Stomach (tissue), 9 donors: ENCODE measurements around the gene COG2. TPM values are rescaled to one million over a fixed set of nuclear protein-coding genes. Genes with fewer than 3 reads are reported as not detected.

ENCODE experiments used
- DNase-seq, 2 donors: peaks; one replicate each; pipeline versions ENCODE4 v3.0.0 to v3.0.0-alpha.2; 2013 to 2019
- H3K27ac ChIP-seq, 5 donors: fragments of 200-600 bp in 4 of 5; sonication (generic) in 4 of 5; one replicate each; pipeline ENCODE4 v1.5.1; 2013 to 2019; ENCODE audit warnings: mild to moderate bottlenecking in 1 of 5, moderate library complexity in 1 of 5
- H3K27me3 ChIP-seq, 3 donors: fragments of 200-600 bp; sonication (generic); one replicate each; pipeline ENCODE4 v1.5.1; 2017 to 2019; ENCODE audit warnings: mixed run types in 1 of 3
- H3K36me3 ChIP-seq, 4 donors: fragments of 200-600 bp; sonication (generic); 1 replicate in 3 of 4; 2 replicates in 1 of 4; pipeline ENCODE4 v1.5.1; 2016 to 2019
- H3K4me1 ChIP-seq, 4 donors: fragments of 200-600 bp; sonication (generic); one replicate each; pipeline ENCODE4 v1.5.1; 2016 to 2019
- H3K4me3 ChIP-seq, 4 donors: fragments of 200-600 bp; sonication (generic) in 3 of 4; one replicate each; pipeline ENCODE4 v1.5.1; 2016 to 2019; ENCODE audit warnings: mild to moderate bottlenecking in 1 of 4
- H3K9me3 ChIP-seq, 4 donors: fragments of 200-600 bp; sonication (generic); one replicate each; pipeline ENCODE4 v1.5.1; 2016 to 2019
- EP300 ChIP-seq: sonication (generic); formaldehyde crosslinking; IDR thresholded peaks from one replicate; pipeline ENCODE4 v1.6.1; 2017; ENCODE audit warnings: antibody characterized with exemption
- POLR2A ChIP-seq, 4 donors: fragments of 450-650 bp; IDR thresholded peaks; one replicate each; pipeline ENCODE4 v1.6.1; 2016; ENCODE audit warnings: antibody characterized with exemption in 4 of 4, control low read depth in 2 of 4, mild to moderate bottlenecking in 1 of 4, moderate library complexity in 1 of 4
- POLR2AphosphoS5 ChIP-seq, 3 donors: sonication (generic); formaldehyde crosslinking; IDR thresholded peaks; one replicate each; pipeline ENCODE4 v1.6.1; 2016; ENCODE audit warnings: antibody characterized with exemption in 3 of 3
- WGBS, 5 donors: extraction: QIAGEN DNeasy Blood & Tissue Kit in 3 of 5; methylation state at CpG; one replicate each; pipeline versions ENCODE4 v1.1.5 to v1.1.7; 2013 to 2018; 5-methylcytosine and 5-hydroxymethylcytosine counted together
- intact Hi-C: fragments of 100-400 bp; cut with DNase I; formaldehyde crosslinking; loops from one replicate; pipeline ENCODE4 v1.15.1; 2023; ENCODE audit warnings: low total_unique reads
- polyA plus RNA-seq, 3 donors: library from polyadenylated mRNA; stranded (reverse); fragments of 200-250 nt; gene quantifications; one replicate each; pipeline ENCODE4 v1.2.3, GENCODE V29; 2013
- total RNA-seq, 5 donors: library from RNA; depleted of rRNA; stranded (reverse); fragments of >200 nt; gene quantifications; one replicate each; pipeline versions ENCODE4 v1.1.0 to v1.2.3, GENCODE V29; 2014 to 2016
- TF ChIP-seq, protein P1 (sequence below), 7 experiments: fragments of 450-650 bp in 4 of 7; fragments of 200-600 bp in 3 of 7; sonication (generic) in 3 of 7; IDR thresholded peaks; one replicate each; pipeline ENCODE4 v1.5.1; 2016 to 2019; ENCODE audit warnings: antibody characterized with exemption in 7 of 7, control low read depth in 2 of 7, mild to moderate bottlenecking in 1 of 7
- donor health status: healthy with polysubstance abuse.
- donor health status: Bipolar disorder and iron deficiency.
- donor health status: healthy.

Gene COG2
- total and polyA plus RNA-seq, 8 donors: 8.9 to 51.3 (median 20.7) TPM

DNA sequence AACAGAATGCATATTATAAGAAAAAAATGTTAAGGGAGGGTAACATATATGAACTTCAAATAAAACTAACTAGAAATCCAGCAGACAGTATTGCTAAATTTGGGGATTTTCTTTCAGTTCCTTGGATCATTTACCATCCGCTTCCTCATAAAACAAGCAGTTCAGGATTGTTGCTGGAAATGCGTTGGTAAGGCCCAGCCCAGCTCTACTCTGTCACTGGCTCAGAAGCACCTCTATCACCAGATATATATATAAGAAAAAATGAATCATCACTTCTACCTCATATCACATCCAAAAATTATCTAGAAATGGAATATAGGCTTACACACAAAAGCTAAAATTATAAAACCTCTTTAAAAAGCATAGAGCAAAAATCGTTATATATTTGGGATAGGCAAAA lies 28.2 kb upstream of the COG2 start:
- DNase-seq: no peak
- H3K4me3 ChIP-seq: no peak overlapping the region
- no peaks in the 10 kb centered on the region for H3K4me1 ChIP-seq
- no peaks in the 10 kb centered on the region for H3K27me3 ChIP-seq
- H3K36me3 ChIP-seq: no peaks in the 10 kb centered on the region
- no peak overlapping the region for H3K27ac ChIP-seq
- H3K9me3 ChIP-seq: no peaks in the 10 kb centered on the region
- intact Hi-C loops: no loop called here
- TF ChIP-seq POLR2A (IDR thresholded peaks at IDR 0.05): no peak
- no peak for TF ChIP-seq POLR2AphosphoS5 (IDR thresholded peaks at IDR 0.05)
- TF ChIP-seq EP300: no peak
- TF ChIP-seq, protein P1, sequence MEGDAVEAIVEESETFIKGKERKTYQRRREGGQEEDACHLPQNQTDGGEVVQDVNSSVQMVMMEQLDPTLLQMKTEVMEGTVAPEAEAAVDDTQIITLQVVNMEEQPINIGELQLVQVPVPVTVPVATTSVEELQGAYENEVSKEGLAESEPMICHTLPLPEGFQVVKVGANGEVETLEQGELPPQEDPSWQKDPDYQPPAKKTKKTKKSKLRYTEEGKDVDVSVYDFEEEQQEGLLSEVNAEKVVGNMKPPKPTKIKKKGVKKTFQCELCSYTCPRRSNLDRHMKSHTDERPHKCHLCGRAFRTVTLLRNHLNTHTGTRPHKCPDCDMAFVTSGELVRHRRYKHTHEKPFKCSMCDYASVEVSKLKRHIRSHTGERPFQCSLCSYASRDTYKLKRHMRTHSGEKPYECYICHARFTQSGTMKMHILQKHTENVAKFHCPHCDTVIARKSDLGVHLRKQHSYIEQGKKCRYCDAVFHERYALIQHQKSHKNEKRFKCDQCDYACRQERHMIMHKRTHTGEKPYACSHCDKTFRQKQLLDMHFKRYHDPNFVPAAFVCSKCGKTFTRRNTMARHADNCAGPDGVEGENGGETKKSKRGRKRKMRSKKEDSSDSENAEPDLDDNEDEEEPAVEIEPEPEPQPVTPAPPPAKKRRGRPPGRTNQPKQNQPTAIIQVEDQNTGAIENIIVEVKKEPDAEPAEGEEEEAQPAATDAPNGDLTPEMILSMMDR (IDR thresholded peaks at IDR 0.05): no peak
- WGBS, 5 donors: 85 to 98% (median 94%) methylated on average over 3 of the region's 3 CpGs

DNA sequence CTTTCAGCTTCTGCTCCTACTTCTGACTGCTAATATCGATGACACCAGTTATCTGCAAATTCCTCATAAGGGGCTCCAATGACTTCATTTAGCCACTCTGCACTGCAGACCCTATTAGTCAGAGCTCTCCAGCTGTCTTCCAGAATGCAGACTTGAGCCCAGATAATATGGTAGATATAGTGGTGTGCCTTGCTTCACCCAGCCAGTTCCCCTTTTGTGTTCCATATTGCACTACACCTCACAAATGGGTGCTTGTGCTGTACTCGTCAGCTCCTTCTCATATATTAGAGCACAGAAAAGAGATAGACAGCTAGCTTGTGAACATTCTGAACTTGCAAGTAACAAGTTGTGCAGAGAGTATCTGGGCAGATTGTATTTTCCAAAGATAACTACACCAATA lies 23.7 kb upstream of the COG2 start:
- intact Hi-C loops: no loop called here
- Histone ChIP-seq H3K27me3 (no peaks in the 10 kb centered on the region), H3K4me1 (no peaks in the 10 kb centered on the region), H3K4me3 (no peak overlapping the region), H3K9me3 (no peaks in the 10 kb centered on the region), H3K27ac (no peak overlapping the region), H3K36me3 (no peaks in the 10 kb centered on the region)
- WGBS, 5 donors: 90 to 97% (median 96%) methylated on average over 2 of the region's 2 CpGs
- TF ChIP-seq POLR2AphosphoS5 (IDR thresholded peaks at IDR 0.05) (no peak), POLR2A (IDR thresholded peaks at IDR 0.05) (no peak), EP300 (no peak)
- TF ChIP-seq, protein P1 (IDR thresholded peaks at IDR 0.05): no peak
- no peak for DNase-seq

DNA sequence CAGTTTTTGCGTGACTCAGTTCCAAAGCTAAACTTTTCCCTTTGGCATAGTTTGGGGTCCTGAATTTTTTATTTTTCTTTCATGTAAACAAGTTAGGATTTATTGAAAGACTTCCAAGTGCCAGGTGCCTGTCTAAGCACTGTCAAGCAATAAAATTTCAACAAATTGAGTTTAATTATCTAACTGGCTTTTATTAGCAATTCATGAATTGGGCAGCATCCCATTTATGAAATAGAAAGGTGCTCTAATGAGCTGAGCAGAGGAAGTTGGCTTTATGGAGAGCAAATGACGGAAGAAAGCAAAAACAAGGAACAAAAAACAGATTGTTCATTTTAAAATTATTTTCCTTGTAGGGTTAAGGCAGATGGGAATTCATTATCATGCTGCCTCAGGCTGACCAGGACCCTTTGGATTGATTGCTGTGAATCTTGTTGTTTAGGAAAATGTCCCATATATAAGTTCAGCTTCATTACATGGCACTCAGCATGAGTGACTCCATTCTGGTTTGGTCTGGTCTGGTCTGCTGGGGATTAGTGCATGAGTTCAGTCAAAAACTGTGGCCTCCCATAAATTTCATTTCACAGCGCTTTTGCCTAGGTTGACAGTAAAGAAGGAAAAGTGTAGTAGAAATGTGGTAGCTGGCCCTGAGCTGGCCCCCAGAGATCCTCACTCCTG lies 21.5 kb upstream of the COG2 start:
- no peak for TF ChIP-seq POLR2AphosphoS5 (IDR thresholded peaks at IDR 0.05)
- TF ChIP-seq EP300: no peak
- TF ChIP-seq, protein P1 (IDR thresholded peaks at IDR 0.05): no peak
- no peak for TF ChIP-seq POLR2A (IDR thresholded peaks at IDR 0.05)
- intact Hi-C loops: no loop called here
- H3K4me1 ChIP-seq: no peaks in the 10 kb centered on the region
- no peaks in the 10 kb centered on the region for H3K36me3 ChIP-seq
- no peak for DNase-seq
- no peak overlapping the region for H3K4me3 ChIP-seq
- 86 to 96% (median 91%) methylated on average over 3 of the region's 3 CpGs for whole genome bisulfite sequencing, 5 donors
- no peaks in the 10 kb centered on the region for H3K9me3 ChIP-seq
- no peak overlapping the region for H3K27ac ChIP-seq
- H3K27me3 ChIP-seq: peaks cover 0 to 4% (median 0%) of the 10 kb centered on the region in 3 donors

- no peaks in the 10 kb centered on the region for H3K36me3 ChIP-seq
- no peak overlapping the region for H3K27ac ChIP-seq
- no peaks in the 10 kb centered on the region for H3K9me3 ChIP-seq
- TF ChIP-seq, protein P1 (IDR thresholded peaks at IDR 0.05): no peak
- no peak for TF ChIP-seq EP300
- TF ChIP-seq POLR2AphosphoS5 (IDR thresholded peaks at IDR 0.05): no peak
- TF ChIP-seq POLR2A (IDR thresholded peaks at IDR 0.05): no peak
- WGBS, 5 donors: 53 to 70% (median 68%) methylated on average over 6 to 7 of the region's 7 CpGs
- no peak for DNase-seq
- H3K4me1 ChIP-seq: no peaks in the 10 kb centered on the region
- peaks cover 0 to 4% (median 0%) of the 10 kb centered on the region in 3 donors for H3K27me3 ChIP-seq
- intact Hi-C loops: no loop called here
- no peak overlapping the region for H3K4me3 ChIP-seq
Measured at GRCh38 chr1:230621324-230622030, 20.8 kb upstream of the COG2 start.
